Heart left ventricle (tissue), 13 donors: ENCODE measurements around the gene CDH5.

Experiments used
- POLR2A ChIP-seq, 2 donors: fragments of 450-650 bp; IDR thresholded peaks; one replicate each; pipeline ENCODE4 v1.6.1; 2017; ENCODE audit warnings: antibody characterized with exemption in 2 of 2, mild to moderate bottlenecking in 2 of 2, moderate library complexity in 2 of 2
- TF ChIP-seq, protein P1 (sequence below), 12 donors: fragments of 200-600 bp; sonication (generic) in 4 of 12; IDR thresholded peaks; one replicate each; pipeline versions ENCODE4 v1.5.0 to v1.8.0; 2018 to 2022; ENCODE audit warnings: antibody characterized with exemption in 12 of 12, mild to moderate bottlenecking in 5 of 12
- donor health status: ischemic (EF 13 %, LVEDD 7.1; RV severe dilation, severe dysfunction).
- donor health status: DM: no; HTN: yes; CAD: no.
- donor health status: DM: no; HTN: no; CAD: no.
- donor health status: ischemic (EF 25% LVEDD 6.9; RV normal size, moderate dysfunction).
- donor health status: ischemic (EF 25% LVEDD 5.7; RV mildly dilated, moderate dysfunction).
- donor health status: ischemic (EF 35%, LVEDD 5.7; RV mildly dilated, moderate dysfunction).
- donor health status: nonischemic (EF 11% LVEDD 7.7; RV severe dilation, severe dysfunction).
- donor health status: DM: yes; HTN: yes; CAD: no.
- donor health status: PGD.
- donor health status: ischemic (EF 29% LVEDD 5.4; RV normal size, mild dysfunction).
- donor health status: nonischemic (EF 23%, LVEDD 6.1; RV moderate dilation, normal function).

DNA sequence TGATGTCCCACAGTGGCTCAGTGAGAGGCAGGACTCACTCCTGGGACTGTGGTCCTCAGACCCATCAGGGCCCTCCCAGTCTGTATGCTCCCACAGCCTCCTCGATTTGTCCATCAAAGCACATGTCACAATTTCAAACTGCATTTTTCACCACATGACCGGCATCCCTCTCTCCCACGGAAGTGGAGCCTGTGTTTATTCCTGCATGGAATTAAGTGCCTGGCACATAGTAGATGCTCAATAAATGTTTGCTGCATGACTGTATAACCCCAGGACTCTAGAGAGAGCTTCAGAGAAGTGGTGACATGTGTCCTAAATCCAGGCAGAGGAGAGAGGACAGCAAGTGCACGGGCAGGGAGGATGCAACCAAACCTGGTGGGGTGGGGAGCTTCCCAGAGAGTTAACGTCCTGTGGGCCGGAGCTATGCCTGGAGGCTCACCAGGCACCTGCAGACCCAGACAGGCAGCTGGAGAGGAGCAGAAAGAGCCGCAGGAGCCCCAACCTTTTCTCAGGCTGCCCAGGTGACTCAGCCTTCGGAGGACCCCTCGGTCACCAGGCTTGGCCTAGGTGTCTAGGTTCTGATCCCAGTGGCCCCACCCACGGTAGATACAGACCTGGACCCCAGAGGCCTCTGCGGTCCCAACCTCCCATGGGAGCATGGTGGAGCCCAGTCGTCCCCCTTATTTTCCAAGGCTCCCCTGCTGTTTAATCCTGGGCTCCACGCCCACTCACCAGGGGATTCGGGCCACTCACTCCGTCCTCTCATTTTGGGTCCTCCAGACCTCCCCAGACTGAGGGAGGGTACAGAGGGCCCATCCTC is 5.8 kb downstream of the CDH5 start:
- TF ChIP-seq, protein P1, sequence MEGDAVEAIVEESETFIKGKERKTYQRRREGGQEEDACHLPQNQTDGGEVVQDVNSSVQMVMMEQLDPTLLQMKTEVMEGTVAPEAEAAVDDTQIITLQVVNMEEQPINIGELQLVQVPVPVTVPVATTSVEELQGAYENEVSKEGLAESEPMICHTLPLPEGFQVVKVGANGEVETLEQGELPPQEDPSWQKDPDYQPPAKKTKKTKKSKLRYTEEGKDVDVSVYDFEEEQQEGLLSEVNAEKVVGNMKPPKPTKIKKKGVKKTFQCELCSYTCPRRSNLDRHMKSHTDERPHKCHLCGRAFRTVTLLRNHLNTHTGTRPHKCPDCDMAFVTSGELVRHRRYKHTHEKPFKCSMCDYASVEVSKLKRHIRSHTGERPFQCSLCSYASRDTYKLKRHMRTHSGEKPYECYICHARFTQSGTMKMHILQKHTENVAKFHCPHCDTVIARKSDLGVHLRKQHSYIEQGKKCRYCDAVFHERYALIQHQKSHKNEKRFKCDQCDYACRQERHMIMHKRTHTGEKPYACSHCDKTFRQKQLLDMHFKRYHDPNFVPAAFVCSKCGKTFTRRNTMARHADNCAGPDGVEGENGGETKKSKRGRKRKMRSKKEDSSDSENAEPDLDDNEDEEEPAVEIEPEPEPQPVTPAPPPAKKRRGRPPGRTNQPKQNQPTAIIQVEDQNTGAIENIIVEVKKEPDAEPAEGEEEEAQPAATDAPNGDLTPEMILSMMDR (IDR thresholded peaks at IDR 0.05): no peak
- no peak for TF ChIP-seq POLR2A (IDR thresholded peaks at IDR 0.05)
